HG03159 (cell line): Measurements from ENCODE around the gene TTC23L.
"Not testable (repeated sequence)": the region's sequence is repeated elsewhere in the genome, so short reads cannot be mapped to it uniquely, and the experiment has no call there.

Experiments used
- ATAC-seq: cut with Tn5 transposase; IDR thresholded peaks from one replicate; pipeline ENCODE4 v1.9.1; 2021; ENCODE audit warnings: mild to moderate bottlenecking, moderate library complexity; ENCODE audit not compliant: unreplicated experiment

Gene TTC23L

DNA sequence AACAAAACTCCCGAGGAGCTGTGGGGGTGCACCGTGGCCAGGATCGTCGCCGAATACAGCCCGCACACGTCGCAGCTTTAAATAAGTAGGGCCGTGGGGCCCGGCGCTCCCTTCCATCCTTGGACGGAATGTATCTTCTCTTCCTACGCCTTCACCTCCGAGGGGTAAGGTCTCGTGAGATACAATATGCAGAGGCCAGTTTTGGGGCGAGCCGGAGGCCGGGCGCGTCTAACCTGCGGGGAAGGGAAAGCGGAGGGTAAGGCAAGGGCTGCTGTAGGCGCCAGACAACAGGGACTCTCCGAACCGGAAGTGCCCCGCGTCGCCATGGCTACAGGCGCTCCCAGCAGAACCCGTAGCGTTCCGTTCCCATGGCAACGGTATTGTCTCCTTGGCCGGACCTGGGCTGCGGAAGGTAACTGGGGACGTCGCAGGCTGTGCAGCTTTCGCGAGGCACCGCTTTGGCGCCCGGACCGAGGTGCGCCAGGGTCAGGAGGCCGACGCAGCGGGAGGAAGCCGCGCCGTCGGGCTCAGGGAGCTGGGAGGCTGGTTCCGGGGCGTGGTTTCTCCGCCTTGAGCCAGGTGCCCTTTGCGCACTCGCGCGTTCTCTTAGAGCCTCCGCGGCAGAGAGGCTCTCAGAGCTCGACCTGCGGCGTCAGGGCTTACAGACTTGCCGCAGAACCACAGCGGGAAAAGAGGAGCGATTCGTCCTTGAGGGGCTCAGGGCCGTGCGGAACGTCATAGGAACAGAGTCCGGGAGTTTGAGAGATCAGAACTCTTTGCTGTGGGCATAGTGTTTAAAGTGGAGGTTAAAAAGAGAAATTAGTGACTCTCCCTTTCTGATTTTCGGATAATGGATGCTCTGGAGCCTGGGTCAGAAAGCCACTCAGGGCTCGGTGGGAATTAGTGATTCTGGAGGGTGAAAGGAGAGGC is at the start of gene TTC23L:
Gene TTC23L, plus strand, starts transcription at position 380 of the 930 bp plus-strand sequence. CDS start 1,508 bp downstream, outside the sequence.
- ATAC-seq, result peak; percentile 97

- no peak for ATAC-seq
Observed at GRCh38 chr5:34789639-34790038, 49.3 kb upstream of the TTC23L start.

DNA sequence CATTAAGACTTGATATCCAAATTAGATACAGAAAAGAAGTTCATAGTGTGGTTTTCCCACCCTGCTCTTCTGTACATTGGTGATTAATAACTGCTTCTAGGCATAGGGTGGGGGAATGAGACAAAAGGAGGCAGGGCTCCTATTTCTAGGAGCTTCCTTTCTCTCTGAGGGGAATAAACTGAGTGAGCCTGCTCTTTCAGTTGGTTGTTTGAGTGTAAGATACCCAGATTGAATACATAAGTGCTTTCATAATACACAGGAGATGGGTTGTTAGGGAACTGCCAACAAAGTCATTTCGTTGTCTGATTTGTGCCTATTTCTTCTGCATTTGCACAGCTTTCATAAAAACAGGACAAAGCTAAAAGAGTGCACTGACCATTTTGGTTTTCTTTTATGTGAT is 48.9 kb upstream of the TTC23L start:
- ATAC-seq, result no peak

- no peak for ATAC-seq
Observed at GRCh38 chr5:34791761-34792244, 47.2 kb upstream of the TTC23L start.

- ATAC-seq, result no peak
Observed at GRCh38 chr5:34802834-34803563, 36.0 kb upstream of the TTC23L start.

- ATAC-seq, result no peak
Observed at GRCh38 chr5:34803974-34804732, 34.8 kb upstream of the TTC23L start.

DNA sequence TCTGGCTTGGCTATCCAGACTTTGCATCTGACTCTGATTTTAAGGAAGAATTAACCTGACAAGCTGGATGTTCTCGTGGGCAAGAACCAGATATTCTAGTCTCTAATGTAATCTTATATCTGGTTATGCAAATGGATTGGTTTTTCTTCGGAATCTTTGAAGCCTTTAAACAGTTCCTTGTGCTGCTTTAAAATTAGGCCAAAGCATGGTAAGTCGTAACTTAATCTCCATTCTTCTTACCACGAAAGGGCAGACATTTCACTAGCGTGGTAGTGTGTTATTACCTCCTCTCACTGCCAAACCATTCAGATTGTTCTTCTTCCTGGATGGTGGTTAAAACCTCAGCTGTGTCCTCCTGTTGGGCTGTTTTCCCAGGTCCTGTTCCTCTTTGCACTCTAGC is 34.1 kb upstream of the TTC23L start:
- no peak for ATAC-seq

GRCh38 chr5:34806532-34806931 is 32.4 kb upstream of the TTC23L start:
- ATAC-seq, result no peak

GRCh38 chr5:34811706-34812105 is 27.3 kb upstream of the TTC23L start:
- no peak for ATAC-seq

GRCh38 chr5:34813509-34813908 is 25.5 kb upstream of the TTC23L start:
- ATAC-seq, result no peak

DNA sequence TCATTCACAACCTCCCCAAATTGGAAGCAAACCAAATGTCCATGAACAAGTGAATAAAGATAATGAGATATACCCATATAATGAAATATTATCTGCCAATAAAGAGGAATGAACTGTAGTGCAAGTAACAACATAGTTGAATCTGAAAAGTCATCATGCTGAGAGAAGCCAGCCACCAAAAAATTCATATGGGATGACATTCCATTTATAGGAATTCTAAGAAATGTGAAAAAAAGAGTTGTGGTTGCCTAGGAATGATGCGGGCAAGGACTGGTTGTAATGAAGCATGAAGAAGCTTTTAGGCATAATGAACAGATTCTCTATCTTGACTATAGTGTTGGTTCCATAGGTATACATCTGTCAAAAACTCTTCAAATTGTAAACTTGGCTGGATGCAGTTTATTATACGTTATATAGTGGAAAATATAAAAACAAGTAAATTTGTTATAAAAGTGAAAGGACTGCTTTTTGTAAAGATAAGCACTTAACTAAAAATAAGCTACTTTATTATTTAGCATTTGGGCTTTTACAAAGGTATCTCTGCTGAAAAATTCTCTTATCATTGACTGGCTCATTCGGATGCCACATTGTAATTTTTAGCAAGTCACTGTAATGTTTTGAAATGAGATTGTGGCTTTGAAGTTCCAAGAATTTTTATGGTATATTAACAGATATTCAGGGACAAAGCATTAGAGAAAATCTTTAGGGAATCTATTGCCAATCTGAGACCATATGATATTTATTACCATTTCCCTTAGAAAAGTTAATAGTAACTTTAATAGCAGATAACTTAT is 21.2 kb upstream of the TTC23L start:
- ATAC-seq, result no peak

DNA sequence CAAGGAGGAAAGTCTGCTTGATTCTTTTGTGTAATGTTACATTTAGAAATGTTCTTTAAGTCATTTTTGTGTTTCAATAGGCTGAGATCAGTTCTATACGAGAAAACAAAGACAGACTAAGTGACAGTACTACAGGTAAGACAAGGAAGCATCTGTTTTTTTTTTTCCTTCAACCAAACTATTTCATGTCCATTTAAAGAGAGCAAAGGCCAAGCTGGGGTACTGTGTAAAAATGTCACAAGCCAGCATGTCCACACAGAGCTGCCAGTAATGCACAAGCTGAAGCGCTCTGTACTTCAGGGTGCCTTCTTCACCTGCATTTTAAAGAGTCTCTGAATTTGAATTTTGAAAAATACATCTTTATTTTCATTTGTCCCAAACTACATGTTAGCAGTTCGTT is 20.2 kb upstream of the TTC23L start:
- ATAC-seq, result no peak

DNA sequence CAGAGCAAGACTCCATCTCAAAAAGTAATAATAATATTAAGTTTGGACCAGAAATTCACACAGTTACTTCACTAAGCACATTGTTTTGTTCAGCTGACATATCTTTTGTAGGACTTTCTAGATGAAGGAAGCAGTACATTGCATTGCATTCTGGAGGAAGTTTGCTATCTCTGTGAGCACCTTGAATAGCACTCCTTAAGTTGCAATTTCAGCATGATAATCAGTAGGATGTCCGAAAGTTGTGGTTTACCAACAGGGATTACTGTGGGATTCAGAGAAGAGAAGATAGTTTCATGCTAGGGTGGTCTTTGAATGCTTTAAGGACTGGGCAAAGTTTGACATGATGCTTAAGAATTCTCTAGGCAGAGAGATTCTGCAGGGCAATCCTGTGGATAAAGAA is 18.4 kb upstream of the TTC23L start:
- ATAC-seq, result no peak

DNA sequence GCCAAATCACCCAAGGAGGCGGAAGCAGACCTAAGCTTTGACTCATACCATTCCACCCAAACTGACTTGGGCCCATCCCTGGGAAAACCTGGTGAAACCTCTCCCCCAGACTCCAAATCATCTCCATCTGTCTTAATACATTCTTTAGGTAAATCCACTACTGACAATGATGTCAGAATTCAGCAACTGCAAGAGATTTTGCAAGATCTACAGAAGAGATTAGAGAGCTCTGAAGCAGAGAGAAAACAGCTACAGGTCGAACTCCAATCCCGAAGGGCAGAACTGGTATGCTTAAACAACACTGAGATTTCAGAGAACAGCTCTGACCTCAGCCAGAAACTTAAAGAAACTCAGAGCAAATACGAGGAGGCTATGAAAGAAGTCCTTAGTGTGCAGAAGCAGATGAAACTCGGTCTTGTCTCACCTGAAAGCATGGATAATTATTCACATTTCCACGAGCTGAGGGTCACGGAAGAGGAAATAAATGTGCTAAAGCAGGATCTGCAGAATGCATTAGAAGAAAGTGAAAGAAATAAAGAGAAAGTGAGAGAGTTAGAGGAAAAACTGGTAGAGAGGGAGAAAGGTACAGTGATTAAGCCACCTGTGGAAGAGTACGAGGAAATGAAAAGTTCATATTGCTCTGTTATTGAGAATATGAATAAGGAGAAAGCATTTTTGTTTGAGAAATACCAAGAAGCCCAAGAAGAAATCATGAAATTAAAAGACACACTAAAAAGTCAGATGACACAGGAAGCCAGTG is 15.8 kb upstream of the TTC23L start:
- no peak for ATAC-seq

GRCh38 chr5:34826347-34826746 is 12.6 kb upstream of the TTC23L start:
- ATAC-seq, result no peak

DNA sequence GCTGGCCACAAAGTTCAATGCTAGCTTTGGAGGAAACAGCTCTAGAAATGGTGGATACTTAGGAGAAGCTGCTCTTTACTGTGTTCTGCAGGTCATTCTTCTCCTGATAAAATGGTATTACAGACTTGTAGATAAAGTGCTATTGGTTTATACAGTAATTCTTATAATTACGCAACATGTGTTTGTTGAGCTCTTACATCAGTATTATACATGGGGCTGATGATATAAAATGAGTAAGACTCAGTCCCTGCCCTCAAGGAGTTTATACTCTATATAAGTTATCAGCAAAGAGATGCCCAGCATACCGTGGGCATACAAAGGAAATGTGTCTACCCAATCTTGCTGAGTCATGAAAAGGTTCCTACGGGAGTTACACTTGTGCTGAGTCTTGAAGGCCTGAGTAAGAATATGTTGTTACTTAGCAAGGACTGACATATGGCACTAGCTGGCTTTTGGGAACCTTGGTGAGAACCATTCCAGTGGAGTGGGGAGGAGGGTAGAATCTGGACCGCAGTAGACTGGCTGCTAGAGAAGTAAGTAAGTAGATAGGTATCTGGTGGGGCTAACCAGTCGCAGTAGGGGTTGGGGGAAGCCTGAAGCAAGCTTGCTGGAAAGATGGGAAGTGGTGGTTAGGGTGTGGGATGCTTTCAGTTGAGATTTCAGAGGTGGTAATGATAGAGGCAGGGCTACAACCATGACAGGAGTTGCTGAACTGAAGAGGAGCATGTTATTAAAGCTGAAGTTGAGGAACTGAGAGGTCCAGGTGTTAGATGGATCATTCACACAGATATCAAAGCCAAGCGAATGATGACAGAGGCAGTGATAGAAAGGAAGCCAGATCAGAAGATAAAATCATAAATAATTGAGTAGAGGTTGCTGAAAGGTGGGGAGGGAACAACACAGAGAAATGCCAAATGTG is 11.1 kb upstream of the TTC23L start:
- ATAC-seq, result no peak

DNA sequence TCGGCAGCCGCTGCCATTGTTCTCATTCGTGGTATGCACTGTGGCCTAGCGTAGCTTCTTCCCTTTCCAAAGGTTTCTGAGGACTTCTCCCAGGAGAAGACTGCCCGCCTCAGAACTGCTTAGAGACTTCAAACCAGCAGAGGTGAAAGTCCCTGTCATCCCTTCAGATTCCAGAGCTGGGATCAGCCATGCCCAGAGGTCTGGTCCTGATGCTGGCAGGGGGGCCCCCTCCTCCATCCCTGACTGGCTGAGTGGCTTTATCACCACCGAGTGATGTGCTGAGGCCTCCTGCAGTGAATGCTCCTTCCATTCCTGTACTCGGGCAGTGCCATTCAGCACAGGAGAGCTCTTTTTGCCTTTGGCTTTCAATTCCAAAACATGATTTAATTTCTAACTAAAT is 8.1 kb upstream of the TTC23L start:
- not testable (repeated sequence) for ATAC-seq

DNA sequence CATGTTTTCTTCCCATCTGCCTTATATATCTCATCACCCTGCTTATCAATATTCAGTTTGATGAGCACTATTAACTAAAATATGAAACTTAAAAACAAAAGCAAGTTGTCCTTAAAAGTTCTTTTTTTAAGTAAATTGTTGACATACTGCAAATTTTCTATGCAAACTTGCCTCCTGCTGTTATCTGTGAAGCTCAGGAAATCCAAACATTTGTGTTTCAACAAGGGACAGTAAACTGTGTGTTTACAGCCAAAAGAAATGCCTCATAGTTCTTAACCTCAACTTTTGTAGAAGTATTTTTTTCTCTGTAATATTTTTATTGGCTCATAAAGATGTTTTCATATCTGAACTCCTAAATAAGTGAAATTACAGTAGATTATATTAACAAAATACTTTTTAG is 7.7 kb upstream of the TTC23L start:
- ATAC-seq, result no peak

DNA sequence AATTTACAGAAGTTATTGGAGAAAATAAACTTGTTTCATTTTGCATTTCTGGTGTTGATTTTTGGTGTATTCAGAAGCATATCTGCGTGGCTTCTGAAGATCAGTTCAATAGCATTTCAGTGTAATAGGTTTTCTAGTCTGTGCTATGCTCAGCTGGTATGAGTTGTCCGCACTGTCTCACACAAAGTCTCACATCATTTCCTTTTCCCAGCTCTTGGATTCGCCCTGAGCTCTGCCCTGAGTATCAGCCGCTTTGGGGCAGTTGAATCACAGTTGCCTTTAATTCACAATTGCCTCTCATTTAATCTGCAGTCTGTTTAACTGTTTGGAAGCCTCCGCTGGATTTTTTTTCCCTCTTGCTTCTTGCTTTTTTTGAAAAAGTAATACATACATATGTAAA is 6.4 kb upstream of the TTC23L start:
- no peak for ATAC-seq
